ENCODE measurements around the gene UNK. TPM values are rescaled to one million over a fixed set of nuclear protein-coding genes. Genes with fewer than 3 reads are reported as not detected.
"Not testable (repeated sequence)": the region's sequence is repeated elsewhere in the genome, so short reads cannot be mapped to it uniquely, and the experiment has no call there.

UNK gene
- total RNA-seq, 4 donors from 2014 or later, result 32.5 to 61.4 (median 47.9) TPM

DNA sequence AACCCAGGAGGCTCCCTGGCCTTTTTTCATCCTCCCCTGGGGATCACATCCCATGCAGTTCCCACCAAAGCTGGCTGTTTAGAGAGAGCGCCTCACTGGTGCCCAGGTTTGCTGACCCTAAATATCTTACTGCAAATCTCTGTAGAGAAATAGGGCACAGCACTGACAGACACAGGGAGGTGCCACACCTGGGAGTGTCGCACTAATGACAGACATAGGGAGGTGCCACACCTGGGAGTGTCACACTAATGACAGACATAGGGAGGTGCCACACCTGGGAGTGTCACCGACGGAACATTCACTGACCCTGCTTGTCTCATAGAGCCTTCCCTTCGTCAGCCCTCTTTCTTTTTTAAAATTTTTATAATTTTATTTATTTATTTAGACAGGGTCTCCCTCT is 25.6 kb downstream of the UNK start:
- intact Hi-C loops (cut with DNase I), result no loop called here
- 98 to 100% methylated on average over 5 of the region's 5 CpGs for WGBS, 2 donors
- TF ChIP-seq POLR2A (IDR thresholded peaks at IDR 0.05), result no peak
- TF ChIP-seq, protein P1, sequence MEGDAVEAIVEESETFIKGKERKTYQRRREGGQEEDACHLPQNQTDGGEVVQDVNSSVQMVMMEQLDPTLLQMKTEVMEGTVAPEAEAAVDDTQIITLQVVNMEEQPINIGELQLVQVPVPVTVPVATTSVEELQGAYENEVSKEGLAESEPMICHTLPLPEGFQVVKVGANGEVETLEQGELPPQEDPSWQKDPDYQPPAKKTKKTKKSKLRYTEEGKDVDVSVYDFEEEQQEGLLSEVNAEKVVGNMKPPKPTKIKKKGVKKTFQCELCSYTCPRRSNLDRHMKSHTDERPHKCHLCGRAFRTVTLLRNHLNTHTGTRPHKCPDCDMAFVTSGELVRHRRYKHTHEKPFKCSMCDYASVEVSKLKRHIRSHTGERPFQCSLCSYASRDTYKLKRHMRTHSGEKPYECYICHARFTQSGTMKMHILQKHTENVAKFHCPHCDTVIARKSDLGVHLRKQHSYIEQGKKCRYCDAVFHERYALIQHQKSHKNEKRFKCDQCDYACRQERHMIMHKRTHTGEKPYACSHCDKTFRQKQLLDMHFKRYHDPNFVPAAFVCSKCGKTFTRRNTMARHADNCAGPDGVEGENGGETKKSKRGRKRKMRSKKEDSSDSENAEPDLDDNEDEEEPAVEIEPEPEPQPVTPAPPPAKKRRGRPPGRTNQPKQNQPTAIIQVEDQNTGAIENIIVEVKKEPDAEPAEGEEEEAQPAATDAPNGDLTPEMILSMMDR (IDR thresholded peaks at IDR 0.05), result no peak
- Histone ChIP-seq H3K27me3 (no peaks in the 10 kb centered on the region), H3K36me3 (peaks cover 22 to 37% of the 10 kb centered on the region in 2 donors), H3K4me3 (replicated peaks in 1 of 3) (no peak overlapping the region), H3K27ac (no peak overlapping the region), H3K4me1 (peaks cover 0 to 12% of the 10 kb centered on the region in 2 donors), H3K9me3 (no peaks in the 10 kb centered on the region)
- DNase-seq, result no peak

DNA sequence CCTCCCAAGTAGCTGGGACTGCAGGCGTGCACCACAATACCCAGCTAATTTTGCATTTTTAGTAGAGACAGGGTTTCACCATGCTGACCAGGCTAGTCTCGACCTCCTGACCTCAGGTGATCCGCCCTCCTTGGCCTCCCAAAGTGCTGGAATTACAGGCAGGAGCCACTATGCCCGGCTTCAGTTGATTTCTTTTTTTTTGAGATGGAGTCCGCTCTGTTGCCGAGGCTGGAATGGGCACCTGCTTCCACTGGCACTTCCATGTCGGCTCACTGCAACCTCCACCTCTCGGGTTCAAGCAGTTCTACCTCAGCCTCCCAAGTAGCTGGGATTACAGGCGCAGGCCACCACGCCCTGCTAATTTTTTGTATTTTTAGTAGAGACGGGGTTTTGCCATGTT is 26.1 kb downstream of the UNK start:
- H3K9me3 ChIP-seq, result not testable (repeated sequence)
- H3K36me3 ChIP-seq, result peaks cover 22 to 41% of the 10 kb centered on the region in 2 donors

DNA sequence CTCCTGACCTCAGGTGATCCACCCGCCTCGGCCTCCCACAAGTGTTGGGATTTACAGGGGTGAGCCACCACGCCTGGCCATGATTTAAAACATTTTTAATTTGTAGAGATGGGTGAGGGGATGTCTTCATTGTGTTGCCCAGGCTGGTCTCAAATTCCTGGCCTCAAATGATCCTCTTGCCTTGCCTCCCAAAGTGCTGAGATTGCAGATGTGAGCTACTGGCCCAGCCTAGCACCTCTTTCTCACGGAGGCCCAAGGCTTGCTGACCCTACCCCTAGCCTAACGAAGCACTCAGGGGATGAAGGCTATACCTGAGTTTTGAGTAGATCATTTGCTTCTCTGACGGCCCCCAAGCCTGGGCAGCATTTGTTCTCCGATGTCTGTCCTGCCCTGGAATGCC is 26.6 kb downstream of the UNK start:
- no peaks in the 10 kb centered on the region for H3K9me3 ChIP-seq
- no peak overlapping the region for H3K27ac ChIP-seq
- no peak for TF ChIP-seq POLR2A (IDR thresholded peaks at IDR 0.05)
- TF ChIP-seq, protein P1 (IDR thresholded peaks at IDR 0.05), result no peak
- no peak for DNase-seq
- peaks cover 0 to 12% of the 10 kb centered on the region in 2 donors for H3K4me1 ChIP-seq
- no peaks in the 10 kb centered on the region for H3K27me3 ChIP-seq
- no peak overlapping the region for H3K4me3 ChIP-seq (replicated peaks in 1 of 3)
- intact Hi-C loops (cut with DNase I), result no loop called here
- H3K36me3 ChIP-seq, result peaks cover 22 to 41% of the 10 kb centered on the region in 2 donors
- 94 to 99% methylated on average over 7 of the region's 7 CpGs for WGBS, 2 donors

More for the DNA sequence above, 26.1 kb downstream of the UNK start:
- H3K27me3 ChIP-seq; H3K27ac ChIP-seq; intact Hi-C loops (cut with DNase I); DNase-seq; H3K4me3 ChIP-seq (replicated peaks in 1 of 3): not testable (repeated sequence)
- peaks cover 0 to 12% of the 10 kb centered on the region in 2 donors for H3K4me1 ChIP-seq
- 98% methylated on average over 11 of the region's 11 CpGs for WGBS, 2 donors

DNA sequence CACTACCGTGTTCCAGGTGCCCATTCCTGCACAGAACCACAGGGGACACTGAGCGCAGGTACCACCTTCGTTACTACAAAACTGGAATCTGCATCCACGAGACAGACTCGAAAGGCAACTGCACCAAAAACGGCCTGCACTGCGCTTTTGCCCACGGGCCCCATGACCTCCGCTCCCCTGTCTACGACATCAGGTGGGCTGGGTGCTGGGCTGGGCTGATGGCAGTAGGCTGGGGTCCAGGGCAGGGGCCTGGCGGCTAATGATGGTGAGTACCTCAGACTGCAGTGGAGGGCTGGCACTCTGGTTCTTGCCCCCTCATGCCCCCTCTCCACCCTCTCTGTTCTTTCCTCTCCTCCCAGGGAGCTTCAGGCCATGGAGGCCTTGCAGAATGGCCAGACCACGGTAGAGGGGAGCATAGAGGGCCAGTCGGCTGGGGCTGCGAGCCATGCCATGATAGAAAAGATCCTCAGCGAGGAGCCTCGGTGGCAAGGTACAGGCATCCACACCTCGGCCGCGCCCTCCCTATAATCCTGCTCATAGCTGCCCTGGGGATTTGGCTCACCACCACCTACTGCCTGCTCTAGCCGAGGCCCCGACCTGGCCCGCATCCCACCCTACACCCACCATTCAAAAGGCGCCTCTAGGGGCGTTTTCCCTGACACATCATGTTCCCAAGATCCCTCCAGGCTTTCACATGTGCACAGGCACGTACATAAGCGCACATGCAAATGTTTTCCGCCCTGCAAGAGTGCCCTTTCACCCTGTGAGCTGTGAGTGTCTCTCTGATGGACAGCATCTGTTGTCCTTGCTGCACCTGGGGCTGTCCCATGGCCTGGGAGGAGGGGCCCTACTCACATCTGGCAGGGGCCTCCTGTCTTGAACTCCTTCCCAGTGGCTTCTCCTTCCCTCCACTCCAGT is 27.7 kb downstream of the UNK start:
- H3K9me3 ChIP-seq, result no peaks in the 10 kb centered on the region
- DNase-seq, result no peak
- 93 to 95% methylated on average over 27 of the region's 27 CpGs for WGBS, 2 donors
- H3K36me3 ChIP-seq, result peaks cover 34 to 45% of the 10 kb centered on the region in 2 donors
- TF ChIP-seq, protein P1 (IDR thresholded peaks at IDR 0.05), result no peak
- no peak for TF ChIP-seq POLR2A (IDR thresholded peaks at IDR 0.05)
- H3K27ac ChIP-seq, result no peak overlapping the region
- peaks cover 0 to 12% of the 10 kb centered on the region in 2 donors for H3K4me1 ChIP-seq
- no peaks in the 10 kb centered on the region for H3K27me3 ChIP-seq
- intact Hi-C loops (cut with DNase I), result no loop called here
- no peak overlapping the region for H3K4me3 ChIP-seq (replicated peaks in 1 of 3)

DNA sequence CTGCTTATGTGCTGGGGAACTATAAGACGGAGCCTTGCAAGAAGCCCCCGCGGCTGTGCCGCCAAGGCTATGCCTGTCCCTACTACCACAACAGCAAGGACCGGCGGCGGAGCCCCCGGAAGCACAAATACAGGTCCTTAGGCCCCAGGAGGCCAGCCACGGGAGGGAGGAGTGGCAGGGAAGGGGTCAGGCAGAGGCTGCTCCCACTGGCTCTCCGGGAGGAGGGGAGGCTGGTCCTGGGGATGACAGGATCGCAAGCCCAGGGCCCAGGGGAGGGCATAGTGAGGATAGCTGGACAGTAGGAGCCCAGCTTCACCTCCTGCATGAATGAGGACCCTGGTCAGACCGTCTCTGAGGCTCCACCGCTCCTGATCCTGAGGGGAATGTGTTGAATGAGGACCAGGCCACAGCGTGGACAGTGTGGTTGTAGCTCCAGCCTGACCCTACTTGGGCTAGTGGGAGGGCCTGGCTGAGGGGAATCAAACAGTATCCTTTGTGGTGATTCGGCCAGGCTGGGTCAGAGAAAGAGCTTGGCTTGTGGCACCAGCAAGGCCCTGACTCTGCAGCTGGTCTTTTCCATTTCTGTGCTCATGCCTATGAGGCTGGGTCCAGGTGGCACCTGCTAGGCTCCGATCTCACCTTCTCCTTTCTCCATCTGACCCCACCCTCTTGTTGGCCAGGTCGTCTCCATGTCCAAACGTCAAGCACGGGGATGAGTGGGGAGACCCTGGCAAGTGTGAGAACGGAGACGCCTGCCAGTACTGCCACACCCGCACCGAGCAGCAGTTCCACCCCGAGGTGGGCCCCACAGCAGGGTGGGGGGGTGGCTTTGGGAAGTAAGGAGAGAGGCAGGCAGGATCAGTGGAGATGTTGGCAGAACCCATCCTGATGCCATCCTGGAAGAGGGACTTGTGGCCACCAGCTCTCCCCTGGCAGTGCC is 28.7 kb downstream of the UNK start:
- no peak overlapping the region for H3K27ac ChIP-seq
- TF ChIP-seq POLR2A (IDR thresholded peaks at IDR 0.05), result no peak
- TF ChIP-seq, protein P1 (IDR thresholded peaks at IDR 0.05), result no peak
- 92 to 95% methylated on average over 24 of the region's 24 CpGs for WGBS, 2 donors

More for the DNA sequence above, 28.7 kb downstream of the UNK start:
- Histone ChIP-seq H3K36me3 (peaks cover 44 to 52% of the 10 kb centered on the region in 2 donors), H3K4me3 (replicated peaks in 1 of 3) (no peak overlapping the region), H3K27me3 (no peaks in the 10 kb centered on the region), H3K4me1 (peaks cover 0 to 12% of the 10 kb centered on the region in 2 donors), H3K9me3 (no peaks in the 10 kb centered on the region)
- DNase-seq, result no peak
- intact Hi-C loops (cut with DNase I), result no loop called here
